ENCODE results near the gene SMIM38. TPM values are rescaled to one million over a fixed set of nuclear protein-coding genes. Genes with fewer than 3 reads are reported as not detected.

Gene SMIM38
- total RNA-seq (under 1 TPM in 8 of 9 donors, not detected in 1; 0.08 to 0.35 (median 0.15) TPM), polyA plus RNA-seq (under 1 TPM; 0.08 to 0.15 TPM)
- long read RNA-seq, donor 1 = 0 reads
- long read RNA-seq, donor 2, partial matches to known transcripts = 2 of 2 reads
- long read RNA-seq, donor 2, other reads (novel, unspliced or antisense) = 0 of 2 reads
- long read RNA-seq, donor 3 = 0 reads

DNA sequence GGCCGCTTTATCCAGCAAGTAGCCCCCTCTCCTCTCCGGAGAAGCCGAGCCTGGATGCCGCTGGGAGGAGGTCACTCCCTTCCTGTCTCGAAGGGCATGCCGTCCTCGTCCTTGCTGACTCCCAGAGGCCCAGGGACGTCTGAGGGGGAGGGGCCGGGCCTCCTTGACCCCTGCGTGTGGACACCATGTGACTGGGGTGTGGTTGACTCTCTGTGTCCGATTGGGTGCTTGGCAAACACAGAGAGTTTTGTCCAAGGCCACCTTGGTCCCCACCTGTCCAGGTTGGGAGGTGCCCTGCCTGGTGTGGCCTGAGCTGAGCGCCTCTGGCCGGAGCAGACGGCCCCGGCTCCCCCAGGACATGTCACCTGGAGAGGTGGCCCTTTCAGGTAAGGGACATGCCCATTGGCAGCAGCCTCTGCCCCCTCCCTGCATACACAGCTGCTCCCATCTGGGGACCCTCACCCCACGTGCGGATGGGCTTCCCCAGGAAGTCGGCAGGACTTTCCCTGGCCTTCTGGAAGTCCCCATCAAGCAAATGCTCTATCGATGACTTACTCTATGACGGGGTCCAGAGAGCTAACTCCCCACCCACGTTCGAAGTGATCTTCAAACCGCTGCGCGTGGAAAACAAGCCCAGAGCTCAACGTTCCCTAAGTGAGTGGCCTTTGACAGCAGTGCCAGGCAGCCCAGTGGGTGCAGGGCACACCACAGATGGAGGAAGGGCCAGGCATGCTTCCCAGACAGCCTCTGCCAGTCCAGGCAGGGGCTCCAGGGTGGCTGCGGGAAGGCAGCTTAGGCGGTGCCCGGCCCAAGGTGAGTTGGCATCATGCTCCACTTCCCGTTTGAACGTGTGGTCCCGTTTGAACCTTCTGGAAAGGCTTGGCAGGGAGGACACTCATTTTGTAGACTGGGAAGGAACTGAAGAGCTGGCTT is at the start of gene SMIM38:
Gene SMIM38 (plus strand): TSS at position 634 of the 933 bp plus-strand sequence. CDS start 1,912 bp downstream, outside the sequence.
- no peaks in the 10 kb centered on the region for H3K36me3 ChIP-seq
- TF ChIP-seq POLR2A (IDR thresholded peaks at IDR 0.05) (peak in 1 of 2 donors; percentile 9), CTCF (IDR thresholded peaks at IDR 0.05) (no peak)
- H3K27me3 ChIP-seq = peaks cover 0 to 9% (median 0%) of the 10 kb centered on the region in 9 donors
- peaks cover 0 to 5% (median 0%) of the 10 kb centered on the region in 12 donors for H3K9me3 ChIP-seq
- 56 to 72% (median 66%) methylated on average over 23 to 32 of the region's 32 CpGs for WGBS, 4 donors
- intact Hi-C loops (cut with DNase I) = no loop called here
- H3K4me1 ChIP-seq = peaks cover 10 to 61% (median 39%) of the 10 kb centered on the region in 12 donors
- ATAC-seq = peak in 2 of 4 donors; percentile 4 to 9
- H3K27ac ChIP-seq = peak within 1 kb of the TSS in 11 of 12 donors; percentile 5 to 87 (median 67)
- DNase-seq = peak in 3 of 5 donors; percentile 52 to 70 (median 66)
- H3K4me3 ChIP-seq = no peak within 1 kb of the TSS

GRCh38 chr11:69106031-69106811 is 49.5 kb upstream of the SMIM38 start:
- WGBS, 4 donors = 56 to 68% (median 60%) methylated on average over 22 to 23 of the region's 23 CpGs
- Histone ChIP-seq H3K36me3 (no peaks in the 10 kb centered on the region), H3K27me3 (no peaks in the 10 kb centered on the region), H3K4me3 (no peak overlapping the region), H3K4me1 (peaks cover 0 to 24% (median 11%) of the 10 kb centered on the region in 12 donors), H3K9me3 (no peaks in the 10 kb centered on the region), H3K27ac (no peak overlapping the region)
- TF ChIP-seq CTCF (IDR thresholded peaks at IDR 0.05) (no peak), POLR2A (IDR thresholded peaks at IDR 0.05) (no peak)
- peak in 1 of 5 donors; percentile 49 for DNase-seq
- intact Hi-C loops (cut with DNase I) = loop anchor here in 2 of 10 donors (10.0 kb wide), 1 partner anchor 189 kb away; the partner anchor contains the start of gene MYEOV (in 2 of the 2)
- no peak for ATAC-seq

DNA sequence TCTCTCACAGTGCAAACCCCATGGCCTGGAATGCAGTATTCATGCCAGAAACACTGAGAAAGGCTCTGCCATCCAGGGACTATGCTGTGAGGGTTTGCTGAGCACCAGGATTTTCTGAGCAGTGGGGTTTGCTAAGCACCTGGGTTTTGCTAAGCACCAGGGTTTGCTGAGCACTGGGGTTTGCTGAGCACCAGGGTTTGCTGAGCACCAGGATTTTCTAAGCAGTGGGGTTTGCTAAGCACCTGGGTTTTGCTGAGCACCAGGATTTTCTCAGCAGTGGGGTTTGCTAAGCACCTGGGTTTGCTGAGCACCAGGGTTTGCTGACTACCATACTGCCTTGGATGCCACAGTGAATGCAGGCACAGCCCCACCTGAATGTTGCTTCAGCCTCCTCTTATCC is 48.3 kb upstream of the SMIM38 start:
- H3K27ac ChIP-seq = no peak overlapping the region
- DNase-seq (no peak), ATAC-seq (no peak)
- peaks cover 0 to 16% (median 8%) of the 10 kb centered on the region in 12 donors for H3K4me1 ChIP-seq
- no peaks in the 10 kb centered on the region for H3K27me3 ChIP-seq
- TF ChIP-seq POLR2A (IDR thresholded peaks at IDR 0.05) (no peak), CTCF (IDR thresholded peaks at IDR 0.05) (no peak)
- H3K36me3 ChIP-seq = no peaks in the 10 kb centered on the region
- intact Hi-C loops (cut with DNase I) = loop anchor here in 2 of 10 donors (10.0 kb wide), 1 partner anchor 187 kb away; the partner anchor contains the start of gene MYEOV (in 2 of the 2)
- no peak overlapping the region for H3K4me3 ChIP-seq
- H3K9me3 ChIP-seq = no peaks in the 10 kb centered on the region
